Glutamatergic neuron (in vitro differentiated cells): Measurements from ENCODE around the gene MALRD1. TPM values are rescaled to one million over a fixed set of nuclear protein-coding genes. Genes with fewer than 3 reads are reported as not detected.

ENCODE experiments used
- DNase-seq: peaks from one replicate; pipeline ENCODE4 v3.0.0; 2022
- H3K27ac Mint-ChIP-seq: one replicate; pipeline ENCODE4 v1.8.0; 2020; ENCODE audit warnings: mild to moderate bottlenecking, mixed read lengths, inconsistent platforms; ENCODE audit not compliant: unreplicated experiment
- H3K27me3 Mint-ChIP-seq: one replicate; pipeline ENCODE4 v1.8.0; 2020; ENCODE audit warnings: mild to moderate bottlenecking, moderate library complexity, mixed read lengths, inconsistent platforms; ENCODE audit not compliant: unreplicated experiment
- H3K36me3 Mint-ChIP-seq: one replicate; pipeline ENCODE4 v1.8.0; 2020; ENCODE audit warnings: mild to moderate bottlenecking, mixed read lengths, inconsistent platforms; ENCODE audit not compliant: unreplicated experiment
- H3K4me1 Mint-ChIP-seq: one replicate; pipeline ENCODE4 v1.8.0; 2020; ENCODE audit warnings: mild to moderate bottlenecking, low read depth, mixed read lengths, inconsistent platforms; ENCODE audit not compliant: unreplicated experiment
- H3K4me3 Mint-ChIP-seq: one replicate; pipeline ENCODE4 v1.8.0; 2020; ENCODE audit warnings: mild to moderate bottlenecking, mixed read lengths, inconsistent platforms; ENCODE audit not compliant: unreplicated experiment
- H3K9me3 Mint-ChIP-seq: one replicate; pipeline ENCODE4 v1.8.0; 2020; ENCODE audit warnings: mild to moderate bottlenecking, moderate library complexity, mixed read lengths, inconsistent platforms; ENCODE audit not compliant: unreplicated experiment
- CTCF ChIP-seq: fragments of 200-600 bp; sonication (generic); IDR thresholded peaks from one replicate; pipeline ENCODE4 v1.5.0; 2021; ENCODE audit not compliant: partially characterized antibody, unreplicated experiment
- total RNA-seq: library from RNA; stranded (reverse); fragmentation: NEBNext Ultra II Directional; extraction: Animal tissue kit (Norgen Biotek cat#: 25700); gene quantifications from one replicate; pipeline ENCODE4 v1.2.1, GENCODE V29; 2021; ENCODE audit not compliant: unreplicated experiment

The MALRD1 gene
- total RNA-seq, 1 donor from 2014 or later = 0.27 TPM

- TF ChIP-seq CTCF = no peak
- no peak overlapping the region for H3K27ac Mint-ChIP-seq
- H3K9me3 Mint-ChIP-seq = no peaks in the 10 kb centered on the region
- H3K27me3 Mint-ChIP-seq = no peaks in the 10 kb centered on the region
- DNase-seq = no peak
- no peak overlapping the region for H3K4me3 Mint-ChIP-seq
- peaks cover 7% of the 10 kb centered on the region for H3K4me1 Mint-ChIP-seq
- no peaks in the 10 kb centered on the region for H3K36me3 Mint-ChIP-seq
These were observed 7.4 kb upstream of the MALRD1 start for GRCh38 chr10:19041171-19041570.

- Mint-ChIP-seq H3K4me1 (peaks cover 7% of the 10 kb centered on the region), H3K27ac (no peak overlapping the region), H3K4me3 (no peak overlapping the region), H3K27me3 (no peaks in the 10 kb centered on the region), H3K36me3 (no peaks in the 10 kb centered on the region), H3K9me3 (no peaks in the 10 kb centered on the region)
- no peak for TF ChIP-seq CTCF
- DNase-seq = no peak
These were observed 5.2 kb upstream of the MALRD1 start for GRCh38 chr10:19043431-19043830.

- Mint-ChIP-seq H3K27me3 (no peaks in the 10 kb centered on the region), H3K9me3 (no peaks in the 10 kb centered on the region), H3K4me1 (peaks cover 4% of the 10 kb centered on the region), H3K27ac (no peak overlapping the region), H3K4me3 (no peak overlapping the region), H3K36me3 (no peaks in the 10 kb centered on the region)
- TF ChIP-seq CTCF = no peak
- no peak for DNase-seq
These were observed 1.9 kb upstream of the MALRD1 start for GRCh38 chr10:19046679-19047078.

- no peak overlapping the region for H3K27ac Mint-ChIP-seq
- no peaks in the 10 kb centered on the region for H3K27me3 Mint-ChIP-seq
- H3K36me3 Mint-ChIP-seq = no peaks in the 10 kb centered on the region
- no peak for DNase-seq
- H3K4me3 Mint-ChIP-seq = no peak overlapping the region
- H3K4me1 Mint-ChIP-seq = no peaks in the 10 kb centered on the region
- no peaks in the 10 kb centered on the region for H3K9me3 Mint-ChIP-seq
- TF ChIP-seq CTCF = no peak
These were observed 290 bp downstream of the MALRD1 start for GRCh38 chr10:19048891-19049290.

- Mint-ChIP-seq H3K27me3 (no peaks in the 10 kb centered on the region), H3K36me3 (no peaks in the 10 kb centered on the region)
These were observed 966 bp downstream of the MALRD1 start for GRCh38 chr10:19049567-19049966.

More at GRCh38 chr10:19049567-19049966, 966 bp downstream of the MALRD1 start:
- Mint-ChIP-seq H3K4me1 (no peaks in the 10 kb centered on the region), H3K4me3 (no peak overlapping the region), H3K9me3 (no peaks in the 10 kb centered on the region), H3K27ac (no peak overlapping the region)
- no peak for TF ChIP-seq CTCF
- DNase-seq = no peak
